HG03108 (cell line): ENCODE measurements around the gene SS18.

Source experiments
- ATAC-seq: cut with Tn5 transposase; IDR thresholded peaks from one replicate; pipeline ENCODE4 v1.9.1; 2021; ENCODE audit warnings: moderate library complexity; ENCODE audit not compliant: unreplicated experiment

Gene SS18

GRCh38 chr18:26073758-26074157, 16.7 kb downstream of the SS18 start:
- ATAC-seq: no peak

DNA sequence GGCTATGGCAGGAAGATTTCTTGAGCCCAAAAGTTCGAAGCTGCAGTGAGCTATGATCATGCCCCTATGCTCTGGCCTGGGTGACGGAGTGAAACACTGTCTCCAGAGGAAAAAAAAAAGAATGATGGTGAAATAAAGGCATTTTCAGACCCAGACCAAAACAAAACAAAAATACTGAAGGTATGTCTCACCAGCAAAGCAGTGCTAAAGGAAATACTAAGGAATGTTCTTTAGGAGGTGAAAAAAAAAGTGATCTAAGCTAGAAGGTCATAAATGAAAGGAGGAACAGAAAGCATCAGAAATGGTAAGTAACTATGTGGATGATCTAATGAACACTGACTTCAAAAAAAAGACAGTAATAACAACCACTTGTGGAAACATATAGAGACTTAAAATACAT, 18.7 kb downstream of the SS18 start:
- ATAC-seq: no peak

- ATAC-seq: no peak
These were observed 19.4 kb downstream of the SS18 start for GRCh38 chr18:26071020-26071419.

DNA sequence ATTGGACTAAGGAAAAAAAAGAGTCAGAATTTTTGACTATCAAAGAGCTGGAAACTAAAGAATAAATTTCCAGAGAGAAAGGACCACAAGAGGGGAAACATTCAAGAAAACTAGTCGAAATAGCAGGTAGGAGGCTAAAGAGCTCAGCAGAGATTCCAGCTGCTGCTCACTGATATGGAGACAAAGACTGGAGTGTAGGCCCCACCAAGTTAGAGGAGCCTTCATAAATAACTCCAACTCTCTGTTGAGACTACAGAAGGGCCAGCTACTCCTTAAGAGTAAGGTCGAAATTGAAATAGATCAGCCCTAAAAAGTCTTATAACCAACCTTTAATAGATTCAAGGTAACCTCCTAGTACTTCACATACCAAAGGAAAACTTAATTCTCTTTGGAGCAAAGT, 31.1 kb downstream of the SS18 start:
- ATAC-seq: no peak

GRCh38 chr18:26057344-26057773, 33.1 kb downstream of the SS18 start:
- ATAC-seq: no peak

GRCh38 chr18:26056291-26056690, 34.1 kb downstream of the SS18 start:
- no peak for ATAC-seq

GRCh38 chr18:26052505-26052904, 37.9 kb downstream of the SS18 start:
- no peak for ATAC-seq

- no peak for ATAC-seq
These were observed 38.6 kb downstream of the SS18 start for GRCh38 chr18:26051843-26052242.

DNA sequence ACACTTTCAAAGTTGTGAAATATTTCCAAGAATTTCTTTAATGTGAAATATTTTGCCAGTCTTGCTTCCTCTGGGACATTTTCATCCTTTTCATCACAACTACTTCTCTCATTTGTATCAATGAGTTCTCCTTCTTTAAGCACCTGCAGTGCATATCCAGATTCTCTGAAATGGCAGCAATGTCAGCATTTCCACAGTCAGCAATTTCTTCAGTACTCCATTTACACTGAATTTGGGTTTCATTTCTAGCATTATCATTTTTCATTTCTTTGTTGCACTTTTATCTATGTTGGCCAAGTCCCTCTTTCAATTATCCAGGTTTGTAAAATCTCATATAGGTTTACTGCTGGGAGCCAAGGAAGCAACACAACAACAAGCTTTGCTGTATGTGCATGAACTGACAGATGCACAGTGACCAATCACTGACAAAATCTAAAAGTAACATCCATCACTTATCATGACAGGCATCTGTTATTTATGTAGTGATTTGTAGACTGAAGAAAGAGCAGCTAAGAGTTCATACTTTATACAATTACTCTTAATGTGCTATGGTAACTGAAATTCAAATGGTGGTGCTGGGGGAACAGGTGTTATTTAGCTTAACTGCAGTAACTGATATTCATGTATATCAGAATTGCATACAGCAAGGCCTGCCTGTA, 43.9 kb downstream of the SS18 start:
- no peak for ATAC-seq

DNA sequence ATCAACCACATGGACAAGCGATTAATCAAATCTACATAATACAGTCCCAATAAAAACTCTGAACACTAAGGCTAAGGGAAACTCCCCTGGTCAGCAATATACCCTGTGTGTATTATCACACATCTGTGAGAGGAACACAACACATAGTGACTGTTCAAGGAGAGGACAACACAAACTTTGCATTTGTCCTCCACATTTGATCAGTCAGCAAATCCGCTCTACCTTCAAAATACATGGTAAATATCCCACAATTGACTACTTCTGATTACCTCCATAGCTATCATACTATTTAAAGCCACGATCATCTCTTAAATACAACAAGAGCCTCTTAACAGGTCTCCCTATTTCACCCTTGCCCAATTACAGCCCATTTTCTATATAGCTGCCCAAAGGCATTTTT, 45.6 kb downstream of the SS18 start:
- ATAC-seq: no peak

DNA sequence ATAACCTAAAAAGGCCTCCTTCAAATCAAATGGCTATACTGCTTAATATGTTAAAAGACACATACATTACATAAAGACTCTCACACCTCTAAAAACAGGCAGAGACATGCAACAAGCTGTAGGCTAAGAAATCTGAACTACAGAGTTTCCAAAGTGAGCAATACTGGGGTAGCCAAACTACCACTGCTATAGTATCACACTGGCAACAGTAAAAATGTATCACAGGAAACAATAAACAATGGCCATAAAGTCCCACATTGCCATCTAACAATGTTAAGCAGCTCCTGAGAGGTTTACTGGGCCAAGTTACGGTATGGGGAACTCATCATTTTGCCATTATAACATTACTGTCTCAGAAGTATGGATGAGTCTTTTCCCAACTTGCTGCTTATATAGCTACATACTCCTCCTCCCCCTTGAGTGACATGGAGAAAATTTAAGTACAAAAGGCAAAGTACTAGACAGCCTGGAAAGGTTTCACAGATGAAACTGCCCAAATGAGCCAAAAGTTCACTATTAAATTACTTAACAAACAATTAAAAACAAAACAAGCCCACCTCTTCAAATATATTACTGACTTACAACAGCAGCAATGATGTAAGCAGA, 50.3 kb downstream of the SS18 start:
- no peak for ATAC-seq

DNA sequence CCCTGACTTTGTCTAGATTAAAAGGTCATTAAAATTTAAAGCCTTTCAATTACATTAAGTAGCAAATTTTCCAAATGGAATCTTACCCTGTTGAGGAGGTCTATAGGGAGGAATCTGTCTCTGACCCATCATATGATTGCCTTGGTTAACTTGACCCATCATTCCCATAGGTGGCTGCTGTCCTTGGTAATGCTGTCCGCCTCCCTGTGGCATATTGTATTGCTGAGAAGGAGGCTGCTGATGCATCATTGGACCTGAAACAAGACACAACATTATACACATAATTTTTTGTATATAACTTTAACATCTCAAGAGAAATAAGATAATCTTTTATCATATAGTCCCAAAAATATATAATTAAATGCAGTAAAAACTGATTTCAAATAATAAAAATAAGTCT, 51.2 kb downstream of the SS18 start:
- no peak for ATAC-seq

DNA sequence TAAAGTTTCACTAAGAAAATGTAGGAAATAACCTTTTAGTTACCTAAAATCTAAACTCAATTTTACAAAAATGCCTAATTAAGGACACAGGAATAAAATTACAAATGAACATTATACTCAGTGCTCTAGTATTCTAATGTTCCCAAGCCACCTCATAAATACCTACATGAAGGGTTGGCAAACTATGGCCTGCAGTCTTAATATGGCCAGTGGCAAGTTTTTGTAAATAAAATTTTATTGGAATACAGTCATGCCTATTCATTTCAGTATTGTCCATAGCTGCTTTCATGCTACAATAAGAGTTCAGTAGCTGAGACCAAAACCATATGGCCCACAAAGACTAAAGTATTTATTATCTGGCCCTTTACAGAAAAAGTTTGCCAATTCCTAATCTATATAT, 53.8 kb downstream of the SS18 start:
- no peak for ATAC-seq

GRCh38 chr18:26034850-26035497, 55.4 kb downstream of the SS18 start:
- ATAC-seq: no peak

DNA sequence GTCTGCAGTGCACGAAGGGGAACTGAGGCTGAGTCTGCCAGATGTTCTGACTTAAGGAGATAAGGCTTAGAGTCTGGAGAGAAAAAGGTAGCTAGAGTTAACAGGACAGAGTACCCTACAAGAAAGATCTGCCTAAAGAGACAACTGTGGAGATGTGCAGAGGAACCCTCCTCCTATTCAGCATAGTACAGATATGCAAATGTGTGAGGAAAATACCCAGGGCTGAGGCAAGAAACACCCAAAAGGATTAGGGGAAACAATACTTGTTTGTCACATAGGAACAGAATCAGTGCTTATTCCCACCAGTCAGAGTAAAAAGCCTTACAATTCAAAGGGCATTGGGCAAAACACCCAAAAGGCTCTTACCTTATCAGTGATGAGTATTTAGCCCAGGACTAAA, 67.8 kb downstream of the SS18 start:
- no peak for ATAC-seq

DNA sequence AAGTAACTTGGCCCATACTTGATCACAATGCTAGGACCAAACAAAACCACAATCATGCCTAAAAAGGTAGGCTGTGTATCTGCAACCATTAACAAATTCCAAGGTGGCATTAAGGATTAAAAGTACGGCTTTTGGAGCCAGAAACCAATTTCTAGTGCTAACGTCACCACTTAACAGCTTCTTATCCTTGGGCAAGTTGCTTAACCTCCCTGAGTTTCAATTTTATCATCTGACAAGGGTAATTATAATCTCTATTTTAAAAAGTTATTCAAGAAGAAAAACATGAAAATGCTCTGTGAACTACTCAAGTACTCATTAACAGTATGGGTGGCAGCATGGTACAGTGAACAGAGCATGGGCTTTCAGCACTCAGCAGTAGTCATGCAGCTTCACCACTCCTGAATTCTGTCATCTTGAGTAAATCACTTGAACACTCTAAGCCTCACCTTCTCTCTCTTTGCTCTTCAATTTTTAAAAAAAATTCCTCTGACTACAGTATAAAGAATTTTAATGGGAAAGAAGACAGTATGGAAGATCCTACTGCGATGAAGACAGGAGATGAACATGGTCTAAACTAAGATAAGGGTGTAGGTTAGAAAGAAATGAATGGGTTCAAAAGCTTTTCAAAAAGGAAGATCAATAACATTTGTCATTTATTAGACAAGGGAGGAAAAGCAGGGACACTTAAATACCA, 69.2 kb downstream of the SS18 start:
- ATAC-seq: no peak

DNA sequence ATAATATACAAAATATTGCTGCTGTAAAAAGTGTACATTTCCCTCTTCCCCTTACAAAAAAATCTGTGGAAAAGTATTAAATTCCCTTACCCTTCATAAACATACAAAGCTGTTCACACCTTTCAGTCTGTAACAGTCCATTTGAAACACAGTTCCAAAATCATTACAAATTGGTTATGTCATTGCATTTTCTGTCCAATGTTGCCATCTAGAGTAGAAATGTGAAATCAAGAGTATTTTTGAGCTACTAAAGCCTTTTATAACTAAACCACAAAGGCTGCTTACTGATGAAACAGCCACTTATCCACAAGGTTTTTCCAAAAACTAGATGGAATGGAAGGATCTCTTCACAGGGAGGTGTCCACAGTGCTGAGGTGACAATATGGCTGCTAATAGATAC, 72.5 kb downstream of the SS18 start:
- no peak for ATAC-seq

DNA sequence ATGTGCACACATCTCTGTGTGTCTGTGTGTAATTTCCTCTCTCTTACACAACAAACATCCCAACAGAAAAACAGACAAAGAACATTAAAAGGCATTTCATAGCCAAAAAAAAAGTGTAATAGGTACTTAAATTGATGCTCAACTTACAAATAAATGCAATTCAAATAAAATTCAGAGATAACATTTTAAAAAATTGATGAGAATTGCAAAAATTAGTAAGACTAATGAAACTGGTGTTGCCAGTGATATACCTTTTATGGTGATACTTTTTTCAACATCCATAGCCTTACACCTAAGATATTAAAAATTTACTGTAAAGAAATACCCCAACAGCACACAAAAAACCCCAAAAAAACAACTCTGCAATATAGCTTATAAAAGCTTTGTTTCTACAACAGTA, 76.0 kb downstream of the SS18 start:
- ATAC-seq: no peak

GRCh38 chr18:26008619-26009018, 81.8 kb downstream of the SS18 start:
- no peak for ATAC-seq

GRCh38 chr18:26008096-26008495, 82.3 kb downstream of the SS18 start:
- no peak for ATAC-seq

GRCh38 chr18:26005950-26006349, 84.5 kb downstream of the SS18 start:
- no peak for ATAC-seq

DNA sequence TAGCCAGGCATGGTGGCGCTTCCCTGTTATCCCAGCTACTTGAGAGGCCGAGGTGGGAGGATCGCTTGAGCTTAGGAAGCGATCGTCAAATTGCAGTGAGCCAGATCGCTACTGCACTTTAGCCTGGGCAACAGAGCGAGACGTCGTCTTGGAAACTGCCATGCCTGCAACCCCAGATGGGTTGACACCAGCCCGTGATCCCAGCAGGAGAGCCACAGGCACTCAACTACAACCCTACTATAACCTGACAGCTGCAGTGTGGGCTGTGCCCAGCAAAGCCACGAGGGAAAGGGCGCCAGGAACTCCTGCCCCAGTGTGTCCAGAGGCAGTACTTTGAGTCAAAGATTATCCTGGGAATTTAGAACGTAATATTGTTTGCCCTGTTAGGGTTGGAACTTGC, 85.6 kb downstream of the SS18 start:
- no peak for ATAC-seq
